KOPT-K1 (cell line): ENCODE data around the gene GBA3.

Experiments
- H3K27ac ChIP-seq: fragments of 200-600 bp; sonication (generic); 2 replicates; pipeline ENCODE4 v1.5.1; 2016; ENCODE audit warnings: antibody characterized with exemption, mild to moderate bottlenecking, low read depth, low read length; ENCODE audit not compliant: poor library complexity, severe bottlenecking
- H3K36me3 ChIP-seq: fragments of 200-600 bp; sonication (generic); 2 replicates; pipeline ENCODE4 v1.5.1; 2017; ENCODE audit warnings: antibody characterized with exemption, mild to moderate bottlenecking, low read length, moderate library complexity; ENCODE audit not compliant: insufficient read depth
- H3K9me3 ChIP-seq: fragments of 200-600 bp; sonication (generic); 2 replicates; pipeline ENCODE4 v1.5.1; 2017; ENCODE audit warnings: antibody characterized with exemption, low read length, mild to moderate bottlenecking; ENCODE audit not compliant: insufficient read depth, poor library complexity, severe bottlenecking

The GBA3 gene

DNA sequence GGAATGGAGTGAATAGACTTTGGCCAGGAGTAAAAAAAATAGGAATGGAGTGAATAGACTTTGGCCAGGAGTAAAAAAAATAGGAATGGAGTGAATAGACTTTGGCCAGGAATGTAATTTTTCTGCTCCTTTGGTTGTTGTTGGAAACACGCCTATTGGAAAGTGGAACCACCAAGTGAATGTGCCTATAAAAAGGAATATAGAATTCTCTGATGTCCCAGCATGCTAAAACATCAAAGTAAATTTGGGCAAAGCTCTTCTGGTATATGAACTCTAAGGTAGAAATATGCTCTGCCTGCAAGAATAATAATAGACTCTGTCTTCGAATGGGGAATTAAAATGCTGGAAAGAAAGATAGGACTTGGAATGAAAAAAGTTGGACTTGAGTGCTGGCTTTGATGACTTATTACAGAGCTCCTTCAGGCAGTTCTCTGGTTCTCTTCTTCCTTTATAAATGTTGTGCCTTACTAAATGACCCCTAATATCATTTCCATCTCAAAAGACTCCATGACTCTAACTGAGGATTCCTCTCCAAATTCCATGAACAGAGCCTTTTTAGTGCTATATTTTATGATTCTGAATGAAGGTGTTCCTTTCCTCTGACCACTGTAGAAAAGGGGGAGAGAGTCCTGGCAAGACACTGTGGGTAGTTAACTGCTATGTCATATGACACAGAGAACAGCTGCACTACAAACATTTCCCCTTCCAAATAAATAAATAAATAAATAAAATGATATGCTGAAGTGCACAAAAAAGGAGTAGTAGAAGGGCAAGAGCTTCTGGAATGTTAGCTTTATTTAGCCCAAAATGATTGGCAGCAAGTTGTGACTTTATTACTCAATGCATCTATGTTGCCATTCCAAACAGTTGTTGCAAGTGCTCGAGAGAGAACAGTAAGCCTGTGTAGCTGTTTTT lies 13.5 kb upstream of the GBA3 start:
- H3K36me3 ChIP-seq, result no peaks in the 10 kb centered on the region
- H3K9me3 ChIP-seq, result no peaks in the 10 kb centered on the region
- no peak overlapping the region for H3K27ac ChIP-seq

DNA sequence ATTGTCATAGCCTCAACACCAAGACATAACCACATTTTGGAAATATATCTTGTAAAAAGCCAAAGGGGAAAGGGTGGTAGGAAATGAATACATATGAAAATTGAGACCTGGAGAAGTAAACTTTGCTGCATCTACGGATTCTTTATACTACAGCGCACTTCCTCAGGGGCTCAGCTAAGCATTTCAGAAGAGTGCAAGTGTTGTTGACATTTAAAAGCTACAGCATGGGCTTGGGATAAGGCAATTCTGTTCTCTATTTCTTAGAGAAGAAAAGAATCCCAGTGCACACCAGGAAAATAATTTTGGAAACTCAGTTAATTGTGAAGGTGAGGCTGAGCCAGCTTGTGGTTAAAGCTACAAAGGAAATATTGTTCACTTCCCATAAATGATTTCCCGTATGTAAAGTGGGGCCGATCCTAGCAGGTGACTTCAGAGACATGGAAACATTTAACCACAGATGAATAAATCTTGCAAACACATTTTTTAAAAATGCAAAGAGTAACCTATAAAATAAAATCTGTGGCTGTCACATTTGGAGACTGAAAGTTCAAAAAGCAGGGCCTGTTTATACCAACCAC lies 12.6 kb upstream of the GBA3 start:
- Histone ChIP-seq H3K27ac (no peak overlapping the region), H3K9me3 (no peaks in the 10 kb centered on the region)

DNA sequence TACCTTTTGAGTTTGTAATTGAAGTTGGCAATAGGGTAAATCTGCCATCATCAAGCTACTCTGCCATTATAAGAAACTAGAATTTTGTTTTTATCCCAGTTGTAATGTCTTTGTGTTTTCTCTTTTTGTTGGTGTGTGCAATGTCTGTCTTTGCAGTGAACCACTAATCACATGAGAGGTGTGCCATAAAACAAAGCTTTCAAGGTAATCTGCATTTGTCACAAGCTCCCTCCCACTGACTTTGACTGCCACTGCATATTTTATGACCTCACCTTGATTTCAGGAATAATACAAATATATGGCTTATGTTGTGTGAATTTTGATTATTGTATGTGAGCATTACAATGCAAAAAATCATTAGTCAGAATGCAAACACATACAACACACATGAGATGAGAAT lies 9.0 kb upstream of the GBA3 start:
- Histone ChIP-seq H3K9me3 (no peaks in the 10 kb centered on the region), H3K27ac (no peak overlapping the region), H3K36me3 (no peaks in the 10 kb centered on the region)

More for the DNA sequence above, 12.6 kb upstream of the GBA3 start:
- no peaks in the 10 kb centered on the region for H3K36me3 ChIP-seq

DNA sequence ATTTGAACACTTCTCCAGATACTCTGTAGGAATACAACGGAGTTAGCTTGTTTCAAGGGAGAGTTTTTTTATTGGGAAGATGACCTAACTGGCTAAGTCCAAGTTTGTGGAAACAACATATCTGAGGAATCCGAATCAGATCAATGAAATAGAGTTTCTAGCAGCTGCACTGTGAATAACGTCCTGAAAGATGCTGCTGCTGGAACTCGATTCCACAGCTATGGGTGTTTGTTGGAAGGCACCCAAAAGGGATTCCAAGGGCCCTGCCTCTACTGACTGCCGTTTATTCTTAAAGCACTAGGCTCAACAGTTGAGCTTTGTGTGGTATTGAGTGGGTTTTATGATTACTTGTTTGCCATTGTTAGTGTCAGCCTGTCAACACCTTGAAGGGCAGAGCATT lies 6.6 kb upstream of the GBA3 start:
- Histone ChIP-seq H3K9me3 (no peaks in the 10 kb centered on the region), H3K27ac (no peak overlapping the region), H3K36me3 (no peaks in the 10 kb centered on the region)

DNA sequence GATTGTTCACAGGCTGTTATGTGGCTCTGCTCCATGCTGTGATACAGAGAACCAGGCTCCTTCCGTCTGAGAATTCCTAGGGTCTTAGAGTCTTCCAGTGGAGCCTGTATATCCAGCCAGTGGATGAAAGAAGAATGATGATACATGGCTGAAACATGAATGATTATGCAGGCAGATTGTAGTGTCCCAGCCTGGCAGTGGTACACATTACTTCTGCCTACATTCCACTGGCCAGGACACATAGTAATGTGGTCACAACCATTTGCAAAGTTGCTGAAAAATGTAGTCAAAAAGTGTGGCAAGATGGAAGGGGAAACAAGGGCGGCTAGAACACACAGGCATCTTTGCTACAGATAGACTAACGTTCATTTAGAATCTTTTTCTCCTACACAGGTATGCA lies 4.5 kb upstream of the GBA3 start:
- Histone ChIP-seq H3K36me3 (no peaks in the 10 kb centered on the region), H3K9me3 (no peaks in the 10 kb centered on the region), H3K27ac (no peak overlapping the region)

DNA sequence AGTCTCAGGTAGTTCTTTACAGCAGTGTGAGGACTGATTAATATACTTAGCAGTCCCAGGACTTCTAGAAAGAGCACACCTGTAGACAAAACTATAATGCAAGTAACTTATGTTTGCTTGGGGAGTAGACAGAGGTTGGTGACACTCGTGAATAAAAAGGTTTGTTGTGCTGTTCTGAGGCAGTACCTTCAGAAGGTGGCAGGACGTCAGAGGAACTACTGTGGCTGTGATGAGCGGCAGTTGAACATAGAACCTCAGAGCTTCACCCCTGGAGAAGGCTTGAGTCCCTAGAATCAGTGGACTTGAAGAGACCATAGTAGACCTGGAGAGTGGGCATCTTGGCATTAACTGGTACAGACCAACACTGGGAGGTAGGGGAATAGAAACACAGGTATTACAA lies 3.3 kb upstream of the GBA3 start:
- Histone ChIP-seq H3K27ac (no peak overlapping the region), H3K9me3 (no peaks in the 10 kb centered on the region), H3K36me3 (no peaks in the 10 kb centered on the region)

DNA sequence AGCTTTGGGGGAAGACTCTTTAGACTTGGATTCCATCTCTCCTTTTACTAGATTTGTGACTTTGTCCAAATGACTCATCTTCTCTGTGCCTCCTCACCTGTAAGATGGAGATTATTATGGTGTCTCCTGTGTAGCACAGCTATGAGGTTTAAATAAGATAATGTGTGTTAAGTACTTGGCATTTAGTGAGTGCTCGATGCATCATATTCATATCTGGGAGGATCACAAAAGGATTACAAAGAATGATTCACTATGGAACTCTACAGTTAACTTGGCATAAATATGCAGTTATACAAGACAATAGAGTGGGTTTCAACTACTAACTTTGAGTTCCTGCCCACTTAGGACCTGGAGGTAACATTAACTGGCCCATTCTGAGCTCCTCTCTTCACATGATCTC lies 2.3 kb downstream of the GBA3 start:
- Histone ChIP-seq H3K36me3 (no peaks in the 10 kb centered on the region), H3K27ac (no peak overlapping the region), H3K9me3 (no peaks in the 10 kb centered on the region)

DNA sequence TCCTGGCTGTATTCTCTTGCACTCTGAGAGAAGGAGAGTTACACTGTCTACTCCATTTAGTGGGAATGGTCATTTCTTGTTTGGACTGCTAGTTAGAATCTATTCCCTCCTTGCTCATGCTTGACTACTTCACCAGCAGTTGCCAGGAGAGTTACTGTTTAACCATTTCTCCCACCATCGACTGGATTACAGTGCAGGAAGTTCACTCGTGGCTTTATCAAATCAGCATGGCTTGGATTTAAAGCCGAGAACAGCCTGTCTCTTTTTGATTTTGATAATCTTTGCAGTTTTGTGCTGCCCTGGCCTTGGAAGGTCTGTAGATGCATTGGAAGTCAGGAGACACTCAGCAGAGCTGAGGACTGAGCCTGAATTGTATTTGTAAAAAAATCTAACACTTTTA lies 3.2 kb downstream of the GBA3 start:
- H3K27ac ChIP-seq, result no peak overlapping the region
- H3K36me3 ChIP-seq, result no peaks in the 10 kb centered on the region
- peaks cover 7% of the 10 kb centered on the region for H3K9me3 ChIP-seq

DNA sequence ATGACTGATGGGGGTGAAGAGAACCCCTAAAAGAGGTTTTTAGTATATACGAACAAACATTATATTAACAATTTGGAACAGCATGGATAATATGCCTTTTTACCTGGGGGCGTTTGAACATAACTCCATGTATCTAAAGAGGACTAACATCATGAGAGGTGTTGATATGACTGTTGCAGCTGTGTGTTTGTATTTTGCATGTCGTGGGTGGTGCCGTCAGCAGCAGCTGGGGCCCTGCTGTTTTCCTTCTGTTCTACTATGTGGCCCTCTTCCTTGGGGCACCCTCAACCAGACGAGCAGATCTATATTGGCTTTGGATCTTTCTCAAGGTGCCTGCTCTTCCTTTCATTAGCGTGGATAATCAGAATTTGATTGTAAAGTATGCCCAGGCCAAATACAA lies 11.2 kb downstream of the GBA3 start:
- H3K9me3 ChIP-seq, result peaks cover 9% of the 10 kb centered on the region
- H3K27ac ChIP-seq, result no peak overlapping the region
- no peaks in the 10 kb centered on the region for H3K36me3 ChIP-seq

DNA sequence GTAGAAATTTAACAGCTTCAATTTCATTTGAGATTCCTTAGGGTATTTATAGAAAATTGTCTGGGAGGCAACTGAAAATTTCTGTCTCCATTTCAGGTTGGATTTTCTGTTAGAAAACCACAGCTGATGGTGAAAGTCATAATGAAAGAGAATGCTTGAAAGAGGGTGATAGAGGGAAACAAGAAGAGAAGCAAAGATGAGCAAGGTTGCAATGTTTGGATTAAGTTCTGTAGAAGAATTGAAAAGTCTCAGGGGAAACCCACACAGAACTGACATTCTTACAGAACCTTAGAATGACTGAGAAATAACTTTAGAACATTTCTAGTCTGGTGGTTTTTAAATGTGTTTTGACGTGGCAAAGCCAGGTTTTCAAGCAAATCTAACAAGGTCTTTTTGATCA lies 14.7 kb downstream of the GBA3 start:
- Histone ChIP-seq H3K36me3 (no peaks in the 10 kb centered on the region), H3K27ac (no peak overlapping the region), H3K9me3 (no peaks in the 10 kb centered on the region)

DNA sequence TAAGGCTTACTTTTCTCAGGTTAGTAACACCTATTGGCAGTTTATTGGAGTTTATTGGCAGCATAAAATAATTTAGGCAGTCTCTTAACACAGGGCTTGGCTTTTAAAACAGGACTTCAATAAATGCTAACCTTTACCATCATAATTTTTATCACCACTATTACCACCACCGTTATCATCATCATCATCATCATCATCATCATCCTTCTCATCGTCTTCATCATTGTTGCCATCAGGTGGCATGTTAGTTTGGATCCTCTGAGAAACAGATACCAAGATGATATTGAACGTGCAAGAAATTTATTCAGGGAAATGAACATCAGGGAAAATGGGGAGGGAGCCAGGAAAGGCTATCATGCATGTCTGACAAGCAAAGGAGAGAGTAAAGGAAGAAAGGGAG lies 16.2 kb downstream of the GBA3 start:
- Histone ChIP-seq H3K9me3 (no peaks in the 10 kb centered on the region), H3K36me3 (no peaks in the 10 kb centered on the region), H3K27ac (no peak overlapping the region)

DNA sequence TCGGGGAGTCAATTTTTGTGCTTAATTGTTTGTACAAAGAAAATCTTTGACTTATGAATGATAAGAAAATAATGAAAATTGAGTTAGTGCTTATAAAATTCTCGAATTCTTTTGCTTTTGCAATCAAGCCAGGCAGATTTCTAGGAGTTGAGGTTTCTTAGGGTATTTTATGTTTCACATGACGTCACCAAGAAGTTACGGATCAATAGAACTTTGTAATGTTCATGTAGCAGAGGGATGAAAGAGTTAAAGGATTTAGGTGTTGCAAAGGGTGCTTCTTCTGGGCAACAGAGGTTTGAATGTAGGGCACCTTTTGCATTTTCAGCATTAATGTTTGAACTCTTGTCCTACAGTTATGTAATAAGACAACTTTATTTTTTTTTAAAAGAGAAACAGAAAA lies 19.4 kb downstream of the GBA3 start:
- no peaks in the 10 kb centered on the region for H3K9me3 ChIP-seq
- no peaks in the 10 kb centered on the region for H3K36me3 ChIP-seq
- no peak overlapping the region for H3K27ac ChIP-seq

DNA sequence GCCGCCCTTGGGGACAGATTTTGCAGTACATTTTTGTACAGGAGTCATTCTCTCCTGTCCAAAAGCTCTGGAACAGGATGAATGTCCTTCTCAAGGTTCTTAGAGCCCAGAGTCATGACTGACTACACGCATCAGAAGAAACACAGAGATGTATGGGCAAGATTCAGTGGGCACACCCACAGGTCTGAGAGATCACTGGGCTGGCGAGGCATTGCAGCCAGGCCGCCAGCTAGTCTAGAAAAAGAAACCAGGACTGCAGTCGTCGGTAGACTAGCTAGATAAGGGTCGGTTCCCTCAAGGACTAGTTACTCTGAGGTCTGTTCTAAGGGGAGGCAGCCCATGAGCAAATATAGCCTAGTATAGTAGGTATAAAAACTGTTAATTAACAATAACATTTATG lies 19.8 kb downstream of the GBA3 start:
- Histone ChIP-seq H3K27ac (no peak overlapping the region), H3K36me3 (no peaks in the 10 kb centered on the region), H3K9me3 (no peaks in the 10 kb centered on the region)

DNA sequence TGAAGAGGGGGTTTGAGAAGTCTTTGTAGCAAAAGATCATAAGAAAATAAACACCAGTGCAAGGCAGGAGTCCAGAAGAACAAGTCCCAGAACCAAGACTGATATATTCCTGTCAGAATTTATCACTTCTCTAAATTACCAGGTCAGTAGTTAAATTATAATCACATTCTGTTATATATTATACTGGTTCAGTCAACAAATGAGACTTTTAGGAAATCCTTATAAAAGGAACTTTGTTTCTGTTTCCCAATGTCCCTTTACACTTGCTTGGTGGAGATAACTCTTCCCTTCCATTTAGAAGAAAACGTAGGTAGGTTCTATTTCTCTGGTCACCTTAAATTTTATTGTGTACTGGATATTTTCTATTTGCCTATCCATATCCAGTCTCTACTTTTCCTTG lies 21.1 kb downstream of the GBA3 start:
- Histone ChIP-seq H3K9me3 (no peaks in the 10 kb centered on the region), H3K27ac (no peak overlapping the region), H3K36me3 (no peaks in the 10 kb centered on the region)

DNA sequence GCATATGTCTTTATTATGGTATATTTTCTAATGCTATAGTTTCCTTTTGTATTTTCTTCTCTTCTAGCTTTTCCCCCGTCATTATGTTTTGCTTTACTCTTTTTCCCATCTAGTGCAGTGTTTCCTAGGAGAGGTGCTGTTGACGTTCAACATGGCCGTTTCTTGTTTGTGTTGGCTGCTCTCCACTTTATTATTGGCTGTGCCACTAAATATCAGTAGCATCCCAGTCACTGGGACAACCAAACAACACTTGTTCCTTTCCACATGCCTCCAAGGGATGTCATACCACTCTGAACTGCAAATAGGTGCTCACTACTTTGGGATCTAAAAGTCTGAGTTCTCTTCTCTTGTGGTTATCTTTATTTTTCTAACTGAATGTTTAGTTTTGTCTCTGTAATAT lies 26.5 kb downstream of the GBA3 start:
- Histone ChIP-seq H3K27ac (no peak overlapping the region), H3K36me3 (no peaks in the 10 kb centered on the region), H3K9me3 (no peaks in the 10 kb centered on the region)

DNA sequence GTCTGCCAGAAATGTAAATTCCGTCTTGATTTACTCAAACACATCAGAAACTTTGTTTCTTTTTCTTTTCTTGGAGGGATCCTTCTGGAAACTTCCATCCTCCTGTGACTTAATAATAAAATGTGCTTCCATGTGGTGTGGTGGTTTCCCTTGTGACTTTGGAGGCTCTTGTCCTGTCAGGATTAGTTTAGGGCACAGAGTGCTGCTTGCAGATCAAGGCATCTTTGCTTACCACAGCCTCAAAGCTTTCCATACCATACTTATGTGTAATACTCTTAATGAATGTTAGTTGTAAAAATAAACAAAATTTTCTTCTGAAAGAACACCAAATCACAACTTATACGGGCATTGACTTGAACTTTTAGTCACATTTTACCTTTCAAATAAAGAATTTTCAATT lies 27.4 kb downstream of the GBA3 start:
- no peaks in the 10 kb centered on the region for H3K9me3 ChIP-seq
- H3K27ac ChIP-seq, result no peak overlapping the region
- H3K36me3 ChIP-seq, result no peaks in the 10 kb centered on the region
